ENCODE results near the gene ZNF385D.
"Not testable (repeated sequence)": the region's sequence is repeated elsewhere in the genome, so short reads cannot be mapped to it uniquely, and the experiment has no call there.

Gene ZNF385D

DNA sequence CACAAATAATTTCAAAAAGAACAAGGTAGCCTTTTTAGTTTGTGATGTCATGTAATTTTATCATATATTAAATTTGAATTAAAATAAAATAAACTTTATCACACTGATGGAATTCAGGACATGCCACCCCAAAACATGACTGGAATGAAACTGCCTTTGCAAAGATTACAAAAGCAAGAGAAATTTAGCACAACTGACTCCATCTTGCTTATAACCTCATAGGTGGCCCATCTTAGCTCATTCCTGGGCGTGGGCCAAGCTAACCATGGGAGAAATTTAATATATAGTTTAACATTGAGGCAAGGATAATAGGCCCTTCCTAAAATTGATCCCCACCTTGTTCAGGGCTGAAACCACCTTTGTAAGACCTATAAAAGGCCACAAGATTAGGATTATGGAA lies 235.6 kb downstream of the ZNF385D start:
- no peak for DNase-seq (ENCODE audit: low read depth, low spot score)

- no peak for DNase-seq (ENCODE audit: low read depth, low spot score)
Measured at GRCh38 chr3:21509731-21510470, 241.1 kb downstream of the ZNF385D start.

DNA sequence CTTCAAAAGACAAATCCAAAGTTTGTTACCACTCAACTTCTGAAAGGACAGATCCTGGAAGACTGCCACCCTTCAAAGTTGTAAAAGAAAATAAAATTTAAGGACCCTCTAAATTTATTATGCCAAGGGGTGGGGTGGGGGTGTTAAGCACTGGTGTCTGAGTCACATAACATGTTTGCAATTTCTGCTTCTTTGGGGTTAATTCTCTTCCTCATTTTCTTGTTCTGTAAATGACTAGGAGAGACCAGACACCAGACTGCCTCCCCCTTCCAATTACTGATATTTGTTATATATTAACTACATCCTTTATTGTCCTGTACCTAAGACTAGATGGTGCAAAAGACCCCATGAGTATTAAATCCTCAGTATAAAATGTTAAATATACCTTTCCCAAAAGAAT lies 242.8 kb downstream of the ZNF385D start:
- DNase-seq (ENCODE audit: low read depth, low spot score), result no peak

- no peak for DNase-seq (ENCODE audit: low read depth, low spot score)
Measured at GRCh38 chr3:21505711-21506460, 245.1 kb downstream of the ZNF385D start.

DNA sequence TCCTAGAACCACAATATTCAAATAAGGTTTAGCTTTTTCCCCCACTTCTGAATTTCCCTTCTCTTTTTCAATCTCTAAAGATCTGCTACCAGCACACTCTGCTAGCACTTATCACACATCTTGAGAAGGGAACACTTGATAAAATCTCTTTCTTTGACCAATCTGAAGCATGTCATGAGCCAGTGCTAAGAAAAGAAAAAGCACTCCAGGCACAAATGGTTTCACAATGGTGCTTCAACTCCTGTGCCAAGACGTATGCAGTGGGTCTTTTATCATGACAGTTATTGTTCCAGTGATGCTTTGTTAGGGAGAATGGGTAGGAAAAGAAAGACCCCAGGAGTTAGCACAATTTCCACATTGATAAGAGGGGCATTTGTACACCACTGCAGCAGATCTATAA lies 248.4 kb downstream of the ZNF385D start:
- DNase-seq (ENCODE audit: low read depth, low spot score), result no peak

DNA sequence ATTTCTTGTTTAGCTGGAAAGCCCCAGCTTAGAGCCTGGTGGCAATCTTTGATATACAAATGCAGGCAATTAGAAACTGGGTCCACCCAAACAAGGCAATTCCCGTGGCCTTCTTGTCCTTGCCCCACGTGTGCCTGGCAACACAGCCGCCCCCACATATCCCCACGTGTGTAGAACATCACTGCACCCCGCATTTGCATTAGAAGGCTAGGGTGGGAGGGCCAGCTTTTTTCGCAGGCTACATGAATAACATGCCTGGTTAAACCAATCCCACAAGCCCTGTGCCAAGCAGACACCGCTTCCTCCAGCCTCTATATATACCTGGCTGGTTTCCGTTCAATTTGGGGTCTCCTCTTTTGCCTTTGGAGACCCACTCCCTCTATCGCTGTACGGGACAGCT lies 250.2 kb downstream of the ZNF385D start:
- no peak for DNase-seq (ENCODE audit: low read depth, low spot score)

GRCh38 chr3:21490671-21491070 lies 260.3 kb downstream of the ZNF385D start:
- not testable (repeated sequence) for DNase-seq (ENCODE audit: low read depth, low spot score)

GRCh38 chr3:21487520-21487919 lies 263.5 kb downstream of the ZNF385D start:
- no peak for DNase-seq (ENCODE audit: low read depth, low spot score)

GRCh38 chr3:21486024-21486935 lies 264.7 kb downstream of the ZNF385D start:
- DNase-seq (ENCODE audit: low read depth, low spot score), result not testable (repeated sequence)

- DNase-seq (ENCODE audit: low read depth, low spot score), result no peak
Measured at GRCh38 chr3:21484828-21485144, 266.2 kb downstream of the ZNF385D start.

GRCh38 chr3:21484057-21484827 lies 266.8 kb downstream of the ZNF385D start:
- DNase-seq (ENCODE audit: low read depth, low spot score), result no peak

DNA sequence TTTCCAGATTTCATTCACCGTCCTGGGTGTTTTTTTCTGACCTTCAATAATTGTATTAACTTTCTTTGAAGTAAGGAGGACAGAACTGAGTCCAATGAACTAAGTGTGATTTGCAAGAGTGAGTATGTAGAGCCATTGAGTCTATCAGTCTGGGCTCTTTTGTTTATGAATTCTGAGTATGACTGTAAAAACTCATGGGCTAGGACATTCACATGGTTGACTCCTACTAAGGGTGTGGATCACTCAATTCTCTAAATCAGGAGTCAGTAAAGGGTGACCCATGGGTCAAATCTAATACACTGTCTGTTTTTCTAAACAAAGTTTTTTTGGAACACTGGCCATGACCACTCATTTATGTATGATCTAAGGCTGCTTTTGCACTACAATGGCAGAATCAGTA lies 269.0 kb downstream of the ZNF385D start:
- no peak for DNase-seq (ENCODE audit: low read depth, low spot score)

DNA sequence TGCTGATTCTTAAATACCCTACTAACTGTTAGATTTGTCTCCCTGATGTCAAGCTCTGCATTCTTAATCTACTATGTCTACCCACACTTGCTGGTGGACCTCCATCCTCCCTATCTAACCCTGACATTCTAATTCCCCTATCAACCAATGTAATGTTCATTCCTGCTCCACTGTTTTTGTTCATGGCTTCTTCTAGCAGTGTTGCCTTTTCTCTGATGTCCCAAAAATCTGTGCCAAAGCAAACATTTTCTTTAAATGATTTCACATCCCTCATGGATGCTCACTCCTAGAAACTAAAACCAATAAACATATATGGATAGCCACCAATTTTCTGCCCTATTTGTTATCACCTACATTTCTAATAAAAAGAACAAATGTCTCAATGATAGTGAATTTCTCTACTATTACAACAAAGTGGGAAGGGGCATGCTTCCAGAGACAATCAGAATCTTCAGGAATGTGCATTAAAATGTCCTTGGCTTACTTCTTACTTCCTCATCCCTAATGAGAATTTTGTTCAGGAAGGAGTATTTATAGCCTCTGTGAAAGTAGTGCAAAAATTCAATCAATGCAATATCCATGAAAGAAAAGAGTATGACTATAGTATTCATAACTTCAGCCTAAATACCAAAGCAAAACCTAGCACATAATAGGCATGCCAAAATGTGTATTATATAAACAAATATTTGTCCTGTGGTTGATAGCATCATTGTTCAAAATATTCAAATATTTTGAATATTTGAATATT lies 273.3 kb downstream of the ZNF385D start:
- DNase-seq (ENCODE audit: low read depth, low spot score), result no peak

GRCh38 chr3:21466476-21466875 lies 284.5 kb downstream of the ZNF385D start:
- no peak for DNase-seq (ENCODE audit: low read depth, low spot score)

GRCh38 chr3:21464746-21465145 lies 286.3 kb downstream of the ZNF385D start:
- DNase-seq (ENCODE audit: low read depth, low spot score), result no peak

DNA sequence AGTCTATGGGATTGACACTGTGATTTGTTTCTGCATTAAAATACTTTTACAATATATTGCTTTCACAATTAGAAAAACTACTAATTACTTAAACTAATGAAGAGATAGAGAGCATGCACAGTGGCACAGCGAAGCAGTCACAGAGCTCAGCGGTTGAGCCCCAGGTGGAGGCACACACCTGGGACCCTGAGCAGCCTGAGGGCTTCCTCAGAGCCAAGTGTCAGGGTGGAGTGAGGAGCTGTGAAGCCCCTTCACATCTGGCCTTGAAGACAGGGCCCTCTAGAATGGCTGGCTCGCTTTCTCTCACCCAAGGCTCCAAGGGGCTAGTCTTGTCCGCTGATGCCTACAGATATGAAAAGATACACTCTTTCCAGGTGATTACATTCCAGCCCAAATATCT lies 287.7 kb downstream of the ZNF385D start:
- no peak for DNase-seq (ENCODE audit: low read depth, low spot score)

GRCh38 chr3:21462141-21462540 lies 288.9 kb downstream of the ZNF385D start:
- DNase-seq (ENCODE audit: low read depth, low spot score), result no peak

DNA sequence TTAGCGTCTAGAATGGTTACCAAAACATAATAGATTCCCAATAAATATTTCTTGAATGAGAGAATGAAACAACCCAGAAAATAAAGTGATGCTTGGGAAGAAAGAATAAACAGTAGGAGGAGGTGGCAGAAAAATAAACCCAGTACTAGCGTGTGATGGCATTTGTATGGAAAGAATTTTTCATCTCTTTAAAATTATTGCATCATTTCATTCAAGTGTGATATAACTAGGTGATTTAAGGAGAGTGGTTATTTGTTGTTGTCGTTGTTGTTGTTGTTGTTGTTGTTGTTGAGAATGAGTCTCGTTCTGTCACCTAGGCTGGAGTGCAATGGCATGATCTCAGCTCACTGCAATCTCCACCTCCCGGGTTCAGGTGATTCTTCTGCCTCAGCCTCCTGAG lies 293.9 kb downstream of the ZNF385D start:
- DNase-seq (ENCODE audit: low read depth, low spot score), result no peak

- no peak for DNase-seq (ENCODE audit: low read depth, low spot score)
Measured at GRCh38 chr3:21449738-21450137, 301.3 kb downstream of the ZNF385D start.

DNA sequence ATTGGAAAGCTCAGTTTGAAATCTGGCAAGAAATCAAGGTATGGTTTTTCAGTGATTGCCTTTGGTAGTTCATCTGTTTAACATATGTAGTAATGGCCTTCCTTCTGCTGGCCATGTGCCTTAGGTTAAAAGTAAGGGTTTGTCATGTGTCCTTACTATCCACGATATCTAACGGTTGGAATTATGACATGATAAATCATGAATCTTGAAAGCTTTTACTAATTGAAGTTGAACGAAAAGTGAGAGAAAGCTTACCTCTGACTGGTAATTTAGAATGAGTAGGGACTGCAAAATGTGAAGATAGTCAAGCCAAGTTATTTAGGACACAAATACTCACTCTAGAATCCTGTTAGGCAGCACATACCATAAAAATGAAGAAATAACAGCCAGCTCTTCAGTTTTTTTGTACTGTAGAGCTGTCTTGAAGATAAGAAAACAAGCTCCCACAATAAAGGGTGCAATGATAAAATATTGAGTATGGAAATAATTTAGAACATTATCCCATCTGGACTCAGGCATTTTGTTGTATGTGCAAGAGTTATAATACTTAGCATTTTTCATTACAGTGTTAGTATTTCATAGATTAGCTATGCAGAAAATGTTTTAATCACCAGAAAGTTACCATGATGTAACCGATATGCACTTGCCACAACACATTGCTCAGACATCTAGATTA lies 303.4 kb downstream of the ZNF385D start:
- no peak for DNase-seq (ENCODE audit: low read depth, low spot score)
